Endothelial cell of umbilical vein (primary cell): Measurements from ENCODE around the gene TMEM54. TPM values are rescaled to one million over a fixed set of nuclear protein-coding genes. Genes with fewer than 3 reads are reported as not detected.
"Not testable (repeated sequence)": the region's sequence is repeated elsewhere in the genome, so short reads cannot be mapped to it uniquely, and the experiment has no call there.

Source experiments
- BruUV-seq: library from RNA; stranded (reverse); fragments of 400-500 nt; replicated peaks from 2 replicates; lab custom pipeline; 2021; lab: Mats Ljungman, UMichigan
- CTCF ChIA-PET: fragments of 300-600, 350-600 bp; sonication (Branson Sonifier 250); formaldehyde crosslinking; loops from one replicate; lab custom pipeline; 2021; ENCODE audit warnings: antibody characterized with exemption, inconsistent platforms; lab: Charles Lee
- POLR2A ChIA-PET: fragments of 300-600, 350-600 bp; sonication (Branson Sonifier 250); formaldehyde crosslinking; loops from one replicate; lab custom pipeline; 2021; ENCODE audit warnings: antibody characterized with exemption, inconsistent platforms; lab: Charles Lee
- DNase-seq: peaks from one replicate; pipeline ENCODE4 v3.0.0-alpha.2; 2011; ENCODE audit warnings: low read depth, low spot score
- FAIRE-seq: peaks from 2 replicates; lab custom pipeline; 2011; peaks lifted over from hg19 to GRCh38; lab: Jason Lieb, UNC
- H2AFZ ChIP-seq: 2 replicates; pipeline ENCODE4 v1.6.0; 2012; ENCODE audit warnings: low read depth, low read length, control low read depth, inconsistent platforms
- H3K27ac ChIP-seq: 2 replicates; pipeline ENCODE4 v1.5.1; 2011; ENCODE audit warnings: low read depth, mild to moderate bottlenecking, control low read depth, low read length, moderate library complexity; ENCODE audit not compliant: insufficient read depth
- H3K27me3 ChIP-seq, 2 experiments: 2 replicates each; pipeline versions ENCODE4 v1.6.0 to v1.6.1; 2011; ENCODE audit warnings: low read length in 2 of 2, mixed read lengths in 1 of 2; ENCODE audit not compliant: control insufficient read depth in 2 of 2, insufficient read depth in 2 of 2
- H3K36me3 ChIP-seq, 2 experiments: 2 replicates in 1 of 2; 3 replicates in 1 of 2; pipeline ENCODE4 v1.5.1; 2011; ENCODE audit warnings: low read length in 2 of 2, mild to moderate bottlenecking in 1 of 2, moderate library complexity in 1 of 2; ENCODE audit not compliant: control insufficient read depth in 2 of 2, insufficient read depth in 2 of 2; ENCODE audit errors: extremely low read depth in 1 of 2
- H3K4me1 ChIP-seq: 3 replicates; pipeline ENCODE4 v1.5.1; 2011; ENCODE audit warnings: mild to moderate bottlenecking, low read length; ENCODE audit not compliant: control insufficient read depth, insufficient read depth; ENCODE audit errors: extremely low read depth
- H3K4me2 ChIP-seq: 2 replicates; pipeline ENCODE4 v1.6.1; 2011; ENCODE audit warnings: low read length, control low read depth, mixed read lengths; ENCODE audit not compliant: insufficient read depth
- H3K4me3 ChIP-seq, 3 experiments: fragments of 200-600 bp in 1 of 3; sonication (generic), shearing (Covaris generic) in 1 of 3; replicated peaks in 1 of 3; 2 replicates each; pipeline ENCODE4 v1.5.1; 2011 to 2016; ENCODE audit warnings: control low read depth in 3 of 3, low read length in 3 of 3, mild to moderate bottlenecking in 2 of 3, inconsistent platforms in 1 of 3, low read depth in 1 of 3, moderate library complexity in 1 of 3; ENCODE audit not compliant: insufficient read depth in 1 of 3
- H3K79me2 ChIP-seq: 2 replicates; pipeline ENCODE4 v1.6.0; 2012; ENCODE audit warnings: low read length, inconsistent platforms; ENCODE audit not compliant: control insufficient read depth, insufficient read depth
- H3K9ac ChIP-seq: replicated peaks from 2 replicates; pipeline ENCODE3; 2011; ENCODE audit warnings: low read length, control low read depth; ENCODE audit not compliant: insufficient read depth; ENCODE audit errors: extremely low read depth
- H3K9me1 ChIP-seq: replicated peaks from 3 replicates; pipeline ENCODE4 v1.6.0; 2011; ENCODE audit warnings: mild to moderate bottlenecking, low read length; ENCODE audit not compliant: control insufficient read depth, insufficient read depth; ENCODE audit errors: extremely low read depth
- H3K9me3 ChIP-seq: replicated peaks from 2 replicates; pipeline ENCODE4 v1.5.1; 2012; ENCODE audit warnings: low read length, inconsistent platforms; ENCODE audit not compliant: control insufficient read depth, insufficient read depth
- H4K20me1 ChIP-seq: replicated peaks from 2 replicates; pipeline ENCODE3; 2011; ENCODE audit warnings: mild to moderate bottlenecking, low read length; ENCODE audit not compliant: control insufficient read depth, insufficient read depth; ENCODE audit errors: extremely low read depth
- POLR2A ChIP-seq: IDR thresholded peaks from 2 replicates; pipeline ENCODE4 v1.6.1; 2012; ENCODE audit warnings: low read depth, mild to moderate bottlenecking, control low read depth, low read length
- dilution Hi-C: fragments of 300-500 bp; cut with MboI; formaldehyde crosslinking; loops from one replicate; pipeline ENCODE4 v1.15.0; 2019; ENCODE audit warnings: low sequenced_read_pairs; ENCODE audit not compliant: extremely low pct_ligation_motif_present
- intact Hi-C: fragments of 100-400 bp; cut with micrococcal nuclease; formaldehyde crosslinking; loops from one replicate; pipeline ENCODE4 v1.10.0; 2022
- polyA plus RNA-seq, 4 experiments: library from polyadenylated mRNA; depleted of rRNA in 3 of 4; stranded (reverse) in 3 of 4; unstranded in 1 of 4; fragments of >200 nt; gene quantifications; 2 replicates each; pipeline versions ENCODE4 v1.2.1 to v1.2.3, GENCODE V29; 2011 to 2012; ENCODE audit warnings: missing spikeins in 1 of 4
- total RNA-seq: library from RNA; stranded (reverse); gene quantifications from 2 replicates; pipeline ENCODE4 v1.2.3, GENCODE V29; 2021

The TMEM54 gene
- total and polyA plus RNA-seq, 2 donors (not counting 3 experiments of a cell fraction or from before 2014, with no cell fraction given), result 23.6 to 77.2 TPM

DNA sequence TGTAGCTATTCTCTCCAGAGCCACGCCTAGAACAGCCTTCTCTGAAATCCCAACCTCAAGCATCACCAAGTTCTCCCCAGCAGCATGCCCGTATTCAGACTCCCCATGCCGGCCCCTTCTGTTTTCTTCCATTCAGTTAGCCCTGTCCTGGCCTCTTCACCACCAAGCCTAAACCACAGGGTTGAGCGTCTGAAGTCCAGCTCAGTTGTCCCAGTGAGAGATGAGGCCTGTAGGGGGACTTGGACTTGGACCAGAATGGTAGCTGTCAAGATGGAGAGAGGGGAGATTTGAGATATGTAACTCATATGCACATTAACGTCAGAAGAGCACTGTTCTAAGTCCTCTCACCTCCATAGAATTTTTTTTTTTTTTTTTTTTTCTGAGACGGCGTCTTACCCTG lies 5.5 kb upstream of the TMEM54 start:
- no peak for TF ChIP-seq POLR2A
- dilution Hi-C loops, result no loop called here
- FAIRE-seq (no peak), DNase-seq (no peak)
- Histone ChIP-seq H3K27me3 (peaks cover 0 to 3% of the 10 kb centered on the region in 2 experiments), H3K9me1 (no peaks in the 10 kb centered on the region), H3K4me1 (no peaks in the 10 kb centered on the region), H2AFZ (no peak overlapping the region), H3K9me3 (no peaks in the 10 kb centered on the region), H3K79me2 (no peaks in the 10 kb centered on the region), H3K4me3 (no peak overlapping the region), H3K9ac (no peak overlapping the region), H3K36me3 (no peaks in the 10 kb centered on the region), H3K4me2 (no peak overlapping the region), H4K20me1 (no peaks in the 10 kb centered on the region), H3K27ac (no peak overlapping the region)
- BruUV-seq, result no TSS peak
- intact Hi-C loops, result no loop called here
- ChIA-PET CTCF (interaction anchor here (1.2 to 2.1 kb wide), 6 partner anchors 10 to 101 kb away, joined by 3 to 6 read pairs (median 4); no protein-coding TSS in a partner anchor), POLR2A (interaction anchor here (0.7 kb wide), 1 partner anchor 9 kb away, joined by 5 read pairs; no protein-coding TSS in a partner anchor)

DNA sequence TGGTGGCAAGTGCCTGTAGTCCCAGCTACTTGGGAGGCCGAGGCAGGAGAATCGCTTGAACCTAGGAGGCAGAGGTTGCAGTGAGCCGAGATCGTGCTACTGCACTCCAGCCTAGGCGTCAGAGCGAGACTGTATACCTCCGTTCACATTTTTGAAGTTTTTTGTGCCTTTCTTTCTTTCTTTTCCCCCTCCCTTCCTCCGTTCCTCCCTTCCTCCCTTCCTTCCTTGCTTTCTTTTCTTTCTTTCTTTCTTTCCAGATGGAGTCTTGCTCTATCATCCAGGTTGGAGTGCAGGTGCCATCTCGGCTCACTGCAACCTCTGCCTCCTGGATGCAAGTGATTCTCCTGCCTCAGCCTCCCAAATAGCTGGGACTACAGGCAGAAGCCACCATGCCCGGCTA lies 4.4 kb upstream of the TMEM54 start:
- H3K27me3 ChIP-seq, H3K27ac ChIP-seq, H4K20me1 ChIP-seq, H2AFZ ChIP-seq, H3K9me1 ChIP-seq, intact Hi-C loops, DNase-seq, BruUV-seq, FAIRE-seq, POLR2A ChIA-PET, dilution Hi-C loops, H3K9me3 ChIP-seq, H3K9ac ChIP-seq, H3K4me3 ChIP-seq, H3K4me2 ChIP-seq, H3K4me1 ChIP-seq, H3K36me3 ChIP-seq, H3K79me2 ChIP-seq: not testable (repeated sequence)
- CTCF ChIA-PET, result interaction anchor here (1.5 to 2.1 kb wide), 2 partner anchors 28 to 184 kb away, joined by 4 read pairs; no protein-coding TSS in a partner anchor
